ENCODE data around the gene C3orf52.

C3orf52 gene

GRCh38 chr3:112086875-112087524 is 811 bp downstream of the C3orf52 start:
- DNase-seq (ENCODE audit: low read depth) = peak; percentile 80

DNA sequence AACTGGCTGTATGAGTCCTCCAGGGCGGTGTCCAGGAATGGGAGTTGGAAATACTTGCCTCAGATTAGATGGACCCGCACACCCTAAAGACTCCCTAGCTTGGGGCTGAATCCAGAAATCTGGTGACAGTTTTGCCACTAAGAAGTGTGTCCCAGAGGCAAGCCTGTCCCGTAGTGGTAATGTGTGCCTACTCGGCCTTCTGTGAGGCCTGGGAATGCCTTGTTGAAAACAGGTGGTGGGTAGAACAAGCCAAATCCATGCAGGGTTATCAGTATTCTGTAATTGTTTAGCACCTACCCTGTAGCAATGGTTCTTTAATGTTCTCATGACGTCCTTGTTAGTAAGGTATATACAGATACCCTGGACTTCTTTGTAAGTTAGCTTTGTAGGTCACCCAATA is 1.6 kb downstream of the C3orf52 start:
- no peak for DNase-seq (ENCODE audit: low read depth)

- DNase-seq (ENCODE audit: low read depth) = no peak
These were observed 2.8 kb downstream of the C3orf52 start for GRCh38 chr3:112088944-112089343.

DNA sequence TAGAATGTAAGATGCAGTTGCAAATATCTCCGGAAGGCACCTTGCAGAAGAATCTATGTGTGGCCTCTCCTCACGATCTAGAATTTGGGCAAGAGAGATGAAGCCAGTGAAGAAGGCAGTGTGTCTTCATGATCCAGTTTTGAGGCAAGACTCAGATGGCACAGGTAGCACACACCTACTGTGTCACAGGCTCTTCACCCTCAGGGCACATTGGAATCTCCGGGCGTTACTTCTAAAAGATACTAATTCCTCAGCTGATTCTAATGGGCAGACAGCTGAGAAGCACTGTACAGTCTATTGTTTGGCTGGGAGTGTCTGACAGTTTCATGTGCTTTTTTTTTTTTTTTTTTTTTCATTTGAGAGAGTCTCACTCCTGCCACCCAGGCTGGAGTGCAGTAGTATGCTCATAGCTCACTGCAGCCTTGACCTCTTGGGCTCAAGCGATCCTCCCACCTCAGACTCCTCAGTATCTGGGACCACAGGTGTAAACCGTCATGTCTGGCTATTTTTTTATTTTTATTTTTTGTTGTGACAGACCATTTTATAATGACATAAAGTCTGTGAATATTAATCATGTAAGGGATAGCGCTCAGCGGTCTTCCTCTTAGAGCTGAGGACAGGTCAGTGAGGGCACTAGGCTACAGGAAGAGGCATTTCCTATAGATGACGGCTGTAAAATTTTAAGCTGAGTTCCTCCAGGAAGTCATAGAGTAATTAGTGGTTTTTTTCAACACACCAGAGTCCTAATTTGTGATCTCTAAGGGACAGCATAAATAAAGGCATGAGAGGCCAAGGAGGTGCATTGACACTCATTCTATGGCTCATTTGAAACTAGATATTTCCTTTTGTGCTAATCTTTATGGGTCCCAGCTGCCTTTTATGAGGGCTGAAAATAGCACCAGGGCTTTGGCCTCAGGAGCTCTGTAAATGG is 4.0 kb downstream of the C3orf52 start:
- no peak for DNase-seq (ENCODE audit: low read depth)

GRCh38 chr3:112090887-112091586 is 4.8 kb downstream of the C3orf52 start:
- DNase-seq (ENCODE audit: low read depth) = no peak

- DNase-seq (ENCODE audit: low read depth) = peak; percentile 20
These were observed 6.4 kb downstream of the C3orf52 start for GRCh38 chr3:112092496-112093179.

- DNase-seq (ENCODE audit: low read depth) = no peak
These were observed 7.0 kb downstream of the C3orf52 start for GRCh38 chr3:112093180-112093522.

DNA sequence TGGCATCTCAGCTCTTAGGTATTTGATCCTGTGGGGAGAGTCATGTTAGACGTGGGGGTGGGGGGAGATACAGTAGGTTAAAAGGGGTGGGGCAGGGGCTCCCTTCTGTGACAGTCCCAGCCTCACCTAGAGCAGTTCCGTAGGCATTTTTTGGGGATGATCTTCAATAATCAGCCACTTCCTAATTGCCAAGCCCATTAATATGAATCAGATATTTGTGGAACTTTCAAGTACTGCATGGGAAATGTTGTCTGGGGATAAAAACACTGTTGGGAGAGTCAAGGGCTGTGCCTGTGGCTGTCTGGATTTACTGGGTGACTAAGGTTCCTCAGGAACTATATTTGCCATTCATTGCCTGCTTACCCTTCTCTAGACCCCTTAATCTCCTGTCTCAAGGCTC is 9.5 kb downstream of the C3orf52 start:
- DNase-seq (ENCODE audit: low read depth) = peak; percentile 17

GRCh38 chr3:112096176-112096575 is 10.0 kb downstream of the C3orf52 start:
- peak; percentile 63 for DNase-seq (ENCODE audit: low read depth)

GRCh38 chr3:112097378-112097777 is 11.2 kb downstream of the C3orf52 start:
- peak; percentile 100 for DNase-seq (ENCODE audit: low read depth)

DNA sequence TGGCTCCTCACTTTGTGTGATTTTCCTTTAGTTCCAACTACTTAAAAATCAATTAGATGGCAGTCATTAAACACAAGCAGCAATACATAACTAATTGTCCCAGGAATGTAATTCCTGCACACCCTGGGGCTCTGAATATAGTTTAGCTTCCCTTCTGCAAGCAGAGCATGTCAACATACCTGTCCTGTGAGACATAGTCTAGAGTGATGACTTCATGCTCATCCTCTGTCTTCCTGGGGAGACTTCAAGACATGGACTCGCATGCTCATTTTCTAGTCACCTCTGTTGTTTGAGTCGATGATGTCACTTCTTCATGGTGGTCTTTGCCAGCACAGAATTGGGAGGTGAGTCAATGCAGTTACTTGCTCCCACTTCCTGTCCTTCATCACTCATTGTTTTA is 15.7 kb downstream of the C3orf52 start:
- DNase-seq (ENCODE audit: low read depth) = peak; percentile 98

DNA sequence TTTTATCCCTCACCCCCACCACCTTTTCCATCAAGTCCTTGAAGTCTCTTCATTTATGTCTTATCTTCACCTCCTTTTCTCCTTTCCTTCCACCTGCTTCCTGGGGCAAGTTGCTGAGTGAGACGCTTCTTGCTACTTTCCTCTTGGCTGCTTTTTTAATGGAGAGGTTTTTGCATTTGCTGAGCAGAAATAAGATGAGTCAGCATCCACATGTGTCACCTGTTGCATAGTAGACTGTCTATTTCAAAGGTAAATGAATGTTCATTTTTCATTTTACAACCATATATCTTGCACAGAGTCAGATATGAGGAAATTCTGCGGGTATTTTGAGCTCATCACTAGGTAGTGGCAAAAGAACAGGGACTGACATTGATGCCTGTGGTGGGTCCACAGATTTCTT is 18.6 kb downstream of the C3orf52 start:
- DNase-seq (ENCODE audit: low read depth) = no peak

- DNase-seq (ENCODE audit: low read depth) = no peak
These were observed 23.1 kb downstream of the C3orf52 start for GRCh38 chr3:112109322-112109721.

GRCh38 chr3:112111785-112112402 is 25.7 kb downstream of the C3orf52 start:
- DNase-seq (ENCODE audit: low read depth) = peak; percentile 78

- no peak for DNase-seq (ENCODE audit: low read depth)
These were observed 28.5 kb downstream of the C3orf52 start for GRCh38 chr3:112114576-112115160.

- DNase-seq (ENCODE audit: low read depth) = no peak
These were observed 29.1 kb downstream of the C3orf52 start for GRCh38 chr3:112115161-112115739.

DNA sequence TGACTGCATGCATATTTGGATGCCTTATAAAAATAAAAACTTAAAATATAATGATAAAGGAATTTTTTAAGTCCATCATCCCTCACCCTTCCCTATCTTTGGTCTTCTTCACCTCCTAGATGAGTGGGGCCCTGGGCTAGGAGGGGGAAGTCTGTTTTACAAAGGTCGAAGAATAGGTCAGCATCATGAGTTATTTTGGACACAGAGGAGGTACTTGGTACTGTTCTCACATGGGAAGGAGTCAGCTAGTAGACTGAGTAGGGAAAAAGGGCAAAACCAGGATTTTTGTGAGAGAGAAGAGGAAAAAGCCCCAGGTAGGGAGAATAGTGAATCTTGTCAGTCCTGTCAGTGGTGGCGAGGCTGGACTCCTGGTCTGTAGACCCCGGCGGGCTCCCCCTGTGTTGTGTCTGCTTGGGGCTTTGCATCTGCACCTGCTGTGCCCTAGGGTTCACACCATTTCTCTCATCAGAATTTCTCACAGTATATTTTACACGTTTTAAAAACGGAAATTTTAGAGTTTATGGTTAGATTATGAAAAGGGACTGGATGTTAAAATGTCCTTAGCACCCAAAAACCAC is 29.7 kb downstream of the C3orf52 start:
- DNase-seq (ENCODE audit: low read depth) = no peak

DNA sequence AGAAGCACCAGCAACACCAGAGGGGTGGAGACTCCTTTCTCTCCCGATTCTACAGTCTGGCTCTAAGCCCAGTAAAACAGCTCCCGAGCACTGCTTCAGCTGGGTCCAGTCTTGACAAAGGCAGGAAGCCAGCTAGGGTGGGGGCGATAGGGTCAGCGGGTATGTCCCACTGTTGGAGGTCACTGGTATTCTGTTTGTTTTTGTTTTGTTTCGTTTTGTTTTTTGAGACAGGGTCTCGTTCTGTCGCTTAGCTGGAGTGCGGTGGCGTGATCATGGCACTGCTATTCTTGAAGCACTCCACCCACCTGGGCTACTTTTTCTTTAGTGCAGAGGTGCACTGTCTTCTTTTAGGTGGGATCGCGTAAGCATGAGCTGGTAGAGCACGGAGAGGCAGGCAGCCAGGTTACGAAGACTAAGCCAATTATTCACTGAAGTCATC is 30.6 kb downstream of the C3orf52 start:
- DNase-seq (ENCODE audit: low read depth) = no peak

DNA sequence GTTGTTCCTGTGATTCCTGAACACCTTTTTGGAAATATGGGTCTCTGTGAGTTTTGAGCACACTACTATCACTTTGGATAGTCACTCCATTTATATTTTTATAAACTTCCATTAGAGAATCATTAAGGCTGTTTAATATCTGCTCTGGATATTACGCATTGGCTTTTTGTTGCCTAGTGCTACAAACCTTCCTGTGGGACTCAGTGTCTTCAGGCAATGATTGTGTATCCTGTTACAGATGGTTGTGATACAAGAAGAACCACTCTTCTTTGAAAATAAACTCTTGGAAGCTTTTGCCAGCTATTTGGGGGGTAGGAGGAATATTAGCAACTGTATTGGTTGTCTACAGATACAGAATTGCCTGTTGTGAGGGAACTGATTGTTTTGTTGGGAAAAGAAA is 31.2 kb downstream of the C3orf52 start:
- no peak for DNase-seq (ENCODE audit: low read depth)

- DNase-seq (ENCODE audit: low read depth) = no peak
These were observed 31.8 kb downstream of the C3orf52 start for GRCh38 chr3:112117841-112118571.
